Calu3 (cell line): Measurements from ENCODE around the gene SERTAD2. TPM values are rescaled to one million over a fixed set of nuclear protein-coding genes. Genes with fewer than 3 reads are reported as not detected.

Experiments
- BruUV-seq: library from RNA; stranded (reverse); fragments of 400-500 nt; replicated peaks from 2 replicates; lab custom pipeline; 2021; lab: Mats Ljungman, UMichigan
- CTCF ChIA-PET: fragments of 300-600 bp; sonication (Branson Sonifier 250); formaldehyde crosslinking; loops from one replicate; lab custom pipeline; 2022; ENCODE audit warnings: antibody characterized with exemption; lab: Charles Lee
- DNase-seq: peaks from one replicate; pipeline ENCODE4 v3.0.0; 2022
- H3K27ac Mint-ChIP-seq: one replicate; pipeline ENCODE4 v1.8.0; 2022; ENCODE audit warnings: mixed read lengths; ENCODE audit not compliant: unreplicated experiment
- H3K27me3 Mint-ChIP-seq: one replicate; pipeline ENCODE4 v1.8.0; 2022; ENCODE audit warnings: mixed read lengths; ENCODE audit not compliant: unreplicated experiment
- H3K36me3 Mint-ChIP-seq: one replicate; pipeline ENCODE4 v1.8.0; 2022; ENCODE audit warnings: mild to moderate bottlenecking, moderate library complexity, mixed read lengths; ENCODE audit not compliant: insufficient read depth, unreplicated experiment
- H3K4me1 Mint-ChIP-seq: one replicate; pipeline ENCODE4 v1.8.0; 2022; ENCODE audit warnings: mild to moderate bottlenecking, low read depth, mixed read lengths; ENCODE audit not compliant: unreplicated experiment
- H3K4me3 Mint-ChIP-seq: one replicate; pipeline ENCODE4 v1.8.0; 2022; ENCODE audit warnings: mild to moderate bottlenecking, low read depth, moderate library complexity, mixed read lengths; ENCODE audit not compliant: unreplicated experiment
- H3K9me3 Mint-ChIP-seq: one replicate; pipeline ENCODE4 v1.8.0; 2022; ENCODE audit warnings: low read depth, mixed read lengths; ENCODE audit not compliant: unreplicated experiment
- CTCF ChIP-seq: fragments of 200-600 bp; IDR thresholded peaks from one replicate; pipeline ENCODE4 v1.8.0; 2022; ENCODE audit warnings: antibody characterized with exemption; ENCODE audit not compliant: unreplicated experiment
- intact Hi-C: fragments of 100-400 bp; cut with micrococcal nuclease; formaldehyde crosslinking; loops from one replicate; pipeline ENCODE4 v1.10.0; 2022; ENCODE audit not compliant: unreplicated experiment
- total RNA-seq: library from RNA; stranded (reverse); gene quantifications from 2 replicates; pipeline ENCODE4 v1.2.3, GENCODE V29; 2022

SERTAD2 gene
- total RNA-seq, 1 experiment from 2014 or later = 19.2 TPM

GRCh38 chr2:64685430-64685829, 31.7 kb upstream of the SERTAD2 start:
- no TSS peak for BruUV-seq
- Mint-ChIP-seq H3K9me3 (no peaks in the 10 kb centered on the region), H3K36me3 (no peaks in the 10 kb centered on the region), H3K4me1 (peaks cover 19% of the 10 kb centered on the region), H3K4me3 (no peak overlapping the region), H3K27me3 (no peaks in the 10 kb centered on the region), H3K27ac (no peak overlapping the region)
- DNase-seq = no peak
- TF ChIP-seq CTCF = no peak
- CTCF ChIA-PET = interaction anchor here (0.5 to 1.2 kb wide), 2 partner anchors 78 to 160 kb away, joined by 3 to 4 read pairs; no protein-coding TSS in a partner anchor
- intact Hi-C loops = no loop called here

GRCh38 chr2:64683771-64684510, 30.2 kb upstream of the SERTAD2 start:
- DNase-seq = no peak
- H3K9me3 Mint-ChIP-seq = no peaks in the 10 kb centered on the region
- no peaks in the 10 kb centered on the region for H3K36me3 Mint-ChIP-seq
- TF ChIP-seq CTCF = no peak
- peaks cover 19% of the 10 kb centered on the region for H3K4me1 Mint-ChIP-seq
- H3K4me3 Mint-ChIP-seq = no peak overlapping the region
- intact Hi-C loops = no loop called here
- BruUV-seq = no TSS peak
- H3K27me3 Mint-ChIP-seq = no peaks in the 10 kb centered on the region
- CTCF ChIA-PET = no interaction called here
- H3K27ac Mint-ChIP-seq = no peak overlapping the region

GRCh38 chr2:64681479-64681967, 27.8 kb upstream of the SERTAD2 start:
- Mint-ChIP-seq H3K4me3 (no peak overlapping the region), H3K4me1 (peaks cover 16% of the 10 kb centered on the region), H3K36me3 (no peaks in the 10 kb centered on the region), H3K27me3 (no peaks in the 10 kb centered on the region), H3K27ac (no peak overlapping the region), H3K9me3 (no peaks in the 10 kb centered on the region)
- no peak for TF ChIP-seq CTCF
- no TSS peak for BruUV-seq
- no peak for DNase-seq
- intact Hi-C loops = no loop called here
- CTCF ChIA-PET = no interaction called here

- intact Hi-C loops = no loop called here
- peaks cover 8% of the 10 kb centered on the region for H3K4me1 Mint-ChIP-seq
- CTCF ChIA-PET = no interaction called here
- H3K9me3 Mint-ChIP-seq = no peaks in the 10 kb centered on the region
- no TSS peak for BruUV-seq
- H3K36me3 Mint-ChIP-seq = no peaks in the 10 kb centered on the region
- no peak for TF ChIP-seq CTCF
- H3K4me3 Mint-ChIP-seq = no peak overlapping the region
- no peak for DNase-seq
- no peaks in the 10 kb centered on the region for H3K27me3 Mint-ChIP-seq
- no peak overlapping the region for H3K27ac Mint-ChIP-seq
These were observed 26.1 kb upstream of the SERTAD2 start for GRCh38 chr2:64679673-64680425.
